ENCODE data around the gene NCKAP5L.

- TF ChIP-seq POLR2A (IDR thresholded peaks at IDR 0.05; ENCODE audit: low read depth) = no peak
- TF ChIP-seq CTCF (IDR thresholded peaks at IDR 0.05) = no peak
- no peak for TF ChIP-seq POLR2AphosphoS5 (IDR thresholded peaks at IDR 0.05)
These were observed 66.3 kb downstream of the NCKAP5L start for GRCh38 chr12:49761677-49762467.

All from esophagus muscularis mucosa (tissue), 3 donors.